ENCODE results near the gene PVRIG.
"Not testable (repeated sequence)": the region's sequence is repeated elsewhere in the genome, so short reads cannot be mapped to it uniquely, and the experiment has no call there.

Gene PVRIG

DNA sequence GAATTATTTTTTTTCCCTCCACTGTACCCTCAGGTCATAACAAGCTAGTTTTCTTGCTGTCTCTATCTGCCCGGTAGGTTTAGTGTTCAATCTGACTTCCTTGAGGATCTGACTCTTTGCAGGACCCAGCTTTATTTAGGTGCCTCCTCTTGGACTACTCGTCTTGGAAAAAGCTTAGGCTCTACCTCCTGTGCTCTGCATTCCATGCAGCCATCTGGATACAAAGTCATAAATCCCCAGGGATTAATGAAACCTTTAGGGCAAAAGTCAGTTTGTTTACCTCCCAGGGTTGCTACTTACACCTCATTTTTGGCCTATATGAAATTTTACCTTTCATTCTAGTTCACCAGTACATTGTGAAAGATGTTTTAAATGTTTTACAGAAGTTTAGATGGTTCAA, 34.0 kb upstream of the PVRIG start:
- no peaks in the 10 kb centered on the region for H3K9me3 ChIP-seq
- no peak overlapping the region for H3K4me3 ChIP-seq (ENCODE audit: low read depth, low read length)
- H3K27me3 ChIP-seq, result no peaks in the 10 kb centered on the region
- no peaks in the 10 kb centered on the region for H3K4me1 ChIP-seq
- no peaks in the 10 kb centered on the region for H3K36me3 ChIP-seq
- TF ChIP-seq, protein P1, sequence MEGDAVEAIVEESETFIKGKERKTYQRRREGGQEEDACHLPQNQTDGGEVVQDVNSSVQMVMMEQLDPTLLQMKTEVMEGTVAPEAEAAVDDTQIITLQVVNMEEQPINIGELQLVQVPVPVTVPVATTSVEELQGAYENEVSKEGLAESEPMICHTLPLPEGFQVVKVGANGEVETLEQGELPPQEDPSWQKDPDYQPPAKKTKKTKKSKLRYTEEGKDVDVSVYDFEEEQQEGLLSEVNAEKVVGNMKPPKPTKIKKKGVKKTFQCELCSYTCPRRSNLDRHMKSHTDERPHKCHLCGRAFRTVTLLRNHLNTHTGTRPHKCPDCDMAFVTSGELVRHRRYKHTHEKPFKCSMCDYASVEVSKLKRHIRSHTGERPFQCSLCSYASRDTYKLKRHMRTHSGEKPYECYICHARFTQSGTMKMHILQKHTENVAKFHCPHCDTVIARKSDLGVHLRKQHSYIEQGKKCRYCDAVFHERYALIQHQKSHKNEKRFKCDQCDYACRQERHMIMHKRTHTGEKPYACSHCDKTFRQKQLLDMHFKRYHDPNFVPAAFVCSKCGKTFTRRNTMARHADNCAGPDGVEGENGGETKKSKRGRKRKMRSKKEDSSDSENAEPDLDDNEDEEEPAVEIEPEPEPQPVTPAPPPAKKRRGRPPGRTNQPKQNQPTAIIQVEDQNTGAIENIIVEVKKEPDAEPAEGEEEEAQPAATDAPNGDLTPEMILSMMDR (IDR thresholded peaks at IDR 0.05; ENCODE audit: low read depth, low read length), result no peak
- DNase-seq, result no peak

- Histone ChIP-seq H3K4me1 (no peaks in the 10 kb centered on the region), H3K36me3 (no peaks in the 10 kb centered on the region), H3K4me3 (ENCODE audit: low read depth, low read length) (no peak overlapping the region), H3K27me3 (no peaks in the 10 kb centered on the region), H3K9me3 (no peaks in the 10 kb centered on the region)
- no peak for DNase-seq
- TF ChIP-seq, protein P1 (IDR thresholded peaks at IDR 0.05; ENCODE audit: low read depth, low read length), result peak; percentile 25
Measured at GRCh38 chr7:100189061-100189460, 30.7 kb upstream of the PVRIG start.

DNA sequence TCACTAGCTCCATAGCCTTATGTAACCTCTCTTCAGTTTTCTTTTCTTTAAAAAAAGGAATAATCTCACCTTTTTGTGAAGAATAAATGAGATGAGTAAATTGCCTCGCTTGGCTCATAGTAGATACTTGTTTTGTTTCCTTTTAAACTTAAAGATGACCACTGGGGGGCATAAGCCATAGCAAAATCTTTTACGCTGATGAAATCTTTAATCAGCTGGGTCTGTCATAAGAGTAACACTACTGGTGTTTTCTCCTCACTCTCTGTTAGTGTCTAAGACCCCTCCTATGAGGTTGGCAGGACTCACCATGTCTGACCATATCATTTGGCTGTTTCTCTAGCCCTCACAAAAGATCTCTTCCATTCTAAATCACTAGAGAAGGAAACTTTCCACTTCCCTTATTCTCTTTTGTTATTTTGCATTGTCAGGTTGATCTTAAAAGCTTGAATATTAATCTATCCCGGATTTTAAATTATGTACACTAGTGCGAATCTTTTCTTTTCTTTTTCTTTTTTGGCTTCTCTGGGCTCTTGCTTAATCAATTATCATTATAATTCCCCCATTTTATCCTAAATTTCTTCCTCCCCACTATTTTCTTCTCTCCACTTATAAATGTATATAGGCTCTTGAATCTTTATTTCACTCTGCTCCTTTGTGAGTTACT, 29.6 kb upstream of the PVRIG start:
- H3K4me1 ChIP-seq, result no peaks in the 10 kb centered on the region
- H3K27me3 ChIP-seq, result no peaks in the 10 kb centered on the region
- no peak overlapping the region for H3K4me3 ChIP-seq (ENCODE audit: low read depth, low read length)
- H3K36me3 ChIP-seq, result no peaks in the 10 kb centered on the region
- TF ChIP-seq, protein P1 (IDR thresholded peaks at IDR 0.05; ENCODE audit: low read depth, low read length), result peak; percentile 51
- no peak for DNase-seq
- no peaks in the 10 kb centered on the region for H3K9me3 ChIP-seq

GRCh38 chr7:100191775-100192174, 28.0 kb upstream of the PVRIG start:
- no peak for DNase-seq
- no peaks in the 10 kb centered on the region for H3K27me3 ChIP-seq
- no peaks in the 10 kb centered on the region for H3K4me1 ChIP-seq
- no peaks in the 10 kb centered on the region for H3K36me3 ChIP-seq
- no peak overlapping the region for H3K4me3 ChIP-seq (ENCODE audit: low read depth, low read length)
- H3K9me3 ChIP-seq, result no peaks in the 10 kb centered on the region
- TF ChIP-seq, protein P1 (IDR thresholded peaks at IDR 0.05; ENCODE audit: low read depth, low read length), result no peak

DNA sequence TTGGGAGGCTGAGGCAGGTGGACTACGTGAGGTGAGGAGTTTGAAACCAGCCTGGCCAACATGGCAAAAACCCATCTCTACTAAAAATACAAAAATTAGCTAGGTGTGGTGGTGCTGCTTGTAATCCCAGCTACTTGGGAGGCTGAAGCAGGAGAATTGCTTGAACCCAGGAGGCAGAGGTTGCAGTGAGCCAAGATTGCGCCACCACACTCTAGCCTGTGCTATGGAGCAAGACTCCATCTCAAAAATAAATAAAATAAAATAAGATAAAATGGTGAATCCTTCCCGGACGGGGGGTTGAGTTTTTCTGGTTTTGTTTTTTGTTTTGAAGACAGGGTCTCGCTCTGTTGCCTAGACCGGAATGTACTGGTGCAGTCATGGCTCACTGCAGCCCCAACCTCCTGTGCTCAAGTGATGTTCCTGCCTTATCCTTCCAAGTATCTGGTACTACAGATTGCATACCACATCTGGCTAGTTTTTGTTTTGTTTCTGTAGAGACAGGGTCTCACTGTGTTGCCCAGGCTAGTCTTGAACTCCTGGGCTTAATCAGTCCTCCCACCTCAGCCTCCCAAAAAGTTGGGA, 27.4 kb upstream of the PVRIG start:
- H3K4me3 ChIP-seq (ENCODE audit: low read depth, low read length); H3K9me3 ChIP-seq; H3K36me3 ChIP-seq; DNase-seq; H3K4me1 ChIP-seq; H3K27me3 ChIP-seq: not testable (repeated sequence)

- Histone ChIP-seq H3K9me3 (no peaks in the 10 kb centered on the region), H3K4me3 (ENCODE audit: low read depth, low read length) (no peak overlapping the region), H3K36me3 (no peaks in the 10 kb centered on the region), H3K4me1 (no peaks in the 10 kb centered on the region), H3K27me3 (no peaks in the 10 kb centered on the region)
- DNase-seq, result no peak
- TF ChIP-seq, protein P1 (IDR thresholded peaks at IDR 0.05; ENCODE audit: low read depth, low read length), result no peak
Measured at GRCh38 chr7:100192969-100193368, 26.8 kb upstream of the PVRIG start.
